Measurements from ENCODE around the gene C2orf78. TPM values are rescaled to one million over a fixed set of nuclear protein-coding genes. Genes with fewer than 3 reads are reported as not detected.

Gene C2orf78
- total RNA-seq, 1 donor from 2014 or later, result not detected

GRCh38 chr2:73841912-73842738 is 58.1 kb downstream of the C2orf78 start:
- Histone ChIP-seq H3K4me3 (no peak overlapping the region), H3K27me3 (ENCODE audit: low read depth) (no peaks in the 10 kb centered on the region), H3K27ac (replicated peaks) (no peak overlapping the region), H3K9me3 (replicated peaks) (no peaks in the 10 kb centered on the region), H3K36me3 (peaks cover 41% of the 10 kb centered on the region), H3K4me1 (peaks cover 12% of the 10 kb centered on the region)
- intact Hi-C loops (cut with micrococcal nuclease), result no loop called here
- no peak for TF ChIP-seq CTCF (IDR thresholded peaks at IDR 0.05; ENCODE audit: borderline replicate concordance)
- no peak for DNase-seq

- Histone ChIP-seq H3K36me3 (peaks cover 46% of the 10 kb centered on the region), H3K4me1 (peaks cover 12% of the 10 kb centered on the region), H3K27ac (replicated peaks) (no peak overlapping the region), H3K4me3 (no peak overlapping the region), H3K27me3 (ENCODE audit: low read depth) (no peaks in the 10 kb centered on the region), H3K9me3 (replicated peaks) (no peaks in the 10 kb centered on the region)
- DNase-seq, result no peak
- TF ChIP-seq CTCF (IDR thresholded peaks at IDR 0.05; ENCODE audit: borderline replicate concordance), result no peak
- intact Hi-C loops (cut with micrococcal nuclease), result no loop called here
These were observed 58.7 kb downstream of the C2orf78 start for GRCh38 chr2:73842739-73843019.

GRCh38 chr2:73844087-73844486 is 60.1 kb downstream of the C2orf78 start:
- H3K4me3 ChIP-seq, result no peak overlapping the region
- no peaks in the 10 kb centered on the region for H3K27me3 ChIP-seq (ENCODE audit: low read depth)
- H3K9me3 ChIP-seq (replicated peaks), result no peaks in the 10 kb centered on the region
- DNase-seq, result no peak
- H3K4me1 ChIP-seq, result peaks cover 3% of the 10 kb centered on the region
- intact Hi-C loops (cut with micrococcal nuclease), result no loop called here
- peaks cover 60% of the 10 kb centered on the region for H3K36me3 ChIP-seq
- no peak for TF ChIP-seq CTCF (IDR thresholded peaks at IDR 0.05; ENCODE audit: borderline replicate concordance)
- H3K27ac ChIP-seq (replicated peaks), result no peak overlapping the region

GRCh38 chr2:73850009-73850408 is 66.0 kb downstream of the C2orf78 start:
- no peak for DNase-seq
- Histone ChIP-seq H3K36me3 (peaks cover 99% of the 10 kb centered on the region), H3K27me3 (ENCODE audit: low read depth) (no peaks in the 10 kb centered on the region), H3K4me3 (no peak overlapping the region), H3K9me3 (replicated peaks) (no peaks in the 10 kb centered on the region), H3K4me1 (no peaks in the 10 kb centered on the region), H3K27ac (replicated peaks) (no peak overlapping the region)
- intact Hi-C loops (cut with micrococcal nuclease), result no loop called here
- no peak for TF ChIP-seq CTCF (IDR thresholded peaks at IDR 0.05; ENCODE audit: borderline replicate concordance)

GRCh38 chr2:73851274-73851673 is 67.3 kb downstream of the C2orf78 start:
- Histone ChIP-seq H3K9me3 (replicated peaks) (no peaks in the 10 kb centered on the region), H3K4me3 (no peak overlapping the region), H3K4me1 (no peaks in the 10 kb centered on the region), H3K27ac (replicated peaks) (no peak overlapping the region), H3K36me3 (peaks cover 98% of the 10 kb centered on the region), H3K27me3 (ENCODE audit: low read depth) (no peaks in the 10 kb centered on the region)
- no peak for TF ChIP-seq CTCF (IDR thresholded peaks at IDR 0.05; ENCODE audit: borderline replicate concordance)
- intact Hi-C loops (cut with micrococcal nuclease), result no loop called here
- no peak for DNase-seq
